ENCODE measurements around the gene PIGH.

GRCh38 chr14:67633451-67634147 is 33.5 kb upstream of the PIGH start:
- TF ChIP-seq, protein P1, sequence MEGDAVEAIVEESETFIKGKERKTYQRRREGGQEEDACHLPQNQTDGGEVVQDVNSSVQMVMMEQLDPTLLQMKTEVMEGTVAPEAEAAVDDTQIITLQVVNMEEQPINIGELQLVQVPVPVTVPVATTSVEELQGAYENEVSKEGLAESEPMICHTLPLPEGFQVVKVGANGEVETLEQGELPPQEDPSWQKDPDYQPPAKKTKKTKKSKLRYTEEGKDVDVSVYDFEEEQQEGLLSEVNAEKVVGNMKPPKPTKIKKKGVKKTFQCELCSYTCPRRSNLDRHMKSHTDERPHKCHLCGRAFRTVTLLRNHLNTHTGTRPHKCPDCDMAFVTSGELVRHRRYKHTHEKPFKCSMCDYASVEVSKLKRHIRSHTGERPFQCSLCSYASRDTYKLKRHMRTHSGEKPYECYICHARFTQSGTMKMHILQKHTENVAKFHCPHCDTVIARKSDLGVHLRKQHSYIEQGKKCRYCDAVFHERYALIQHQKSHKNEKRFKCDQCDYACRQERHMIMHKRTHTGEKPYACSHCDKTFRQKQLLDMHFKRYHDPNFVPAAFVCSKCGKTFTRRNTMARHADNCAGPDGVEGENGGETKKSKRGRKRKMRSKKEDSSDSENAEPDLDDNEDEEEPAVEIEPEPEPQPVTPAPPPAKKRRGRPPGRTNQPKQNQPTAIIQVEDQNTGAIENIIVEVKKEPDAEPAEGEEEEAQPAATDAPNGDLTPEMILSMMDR (conservative IDR thresholded peaks at IDR 0.05; ENCODE audit: low read length) = no peak
- no peak for TF ChIP-seq EZH2phosphoT487 (IDR thresholded peaks at IDR 0.05; ENCODE audit: borderline replicate concordance)
